ENCODE results near the gene IL36G.

The IL36G gene

GRCh38 chr2:113024764-113025163 lies 47.0 kb downstream of the IL36G start:
- no peak for DNase-seq

- DNase-seq = no peak
Measured at GRCh38 chr2:113025737-113026136, 47.9 kb downstream of the IL36G start.

GRCh38 chr2:113027691-113028090 lies 49.9 kb downstream of the IL36G start:
- DNase-seq = no peak

GRCh38 chr2:113028112-113028511 lies 50.3 kb downstream of the IL36G start:
- DNase-seq = no peak

- no peak for DNase-seq
Measured at GRCh38 chr2:113032737-113033136, 54.9 kb downstream of the IL36G start.

- DNase-seq = no peak
Measured at GRCh38 chr2:113034016-113034415, 56.2 kb downstream of the IL36G start.

All from activated T-cell treated with anti-CD3 and anti-CD28 coated beads, Interleukin-2, amount 50 U/mL, for 48 hours (primary cell).